Endodermal cell (in vitro differentiated cells): ENCODE measurements around the gene PHF12. TPM values are rescaled to one million over a fixed set of nuclear protein-coding genes. Genes with fewer than 3 reads are reported as not detected.

Experiments used
- DNase-seq: peaks from one replicate; pipeline ENCODE4 v3.0.0-alpha.2; 2017
- H3K27ac ChIP-seq: 2 replicates; pipeline ENCODE4 v1.5.1; 2013; ENCODE audit warnings: mild to moderate bottlenecking, low read depth, low read length, moderate library complexity
- H3K27me3 ChIP-seq: 2 replicates; pipeline ENCODE4 v1.6.1; 2013; ENCODE audit warnings: mild to moderate bottlenecking, low read length, moderate library complexity; ENCODE audit not compliant: insufficient read depth, control insufficient read depth, poor library complexity, severe bottlenecking
- H3K36me3 ChIP-seq: 2 replicates; pipeline ENCODE4 v1.7.0; 2013; ENCODE audit warnings: mild to moderate bottlenecking, low read length, moderate library complexity; ENCODE audit not compliant: control insufficient read depth, insufficient read depth
- H3K4me1 ChIP-seq: one replicate; pipeline ENCODE4 v1.7.0; 2013; ENCODE audit warnings: low read length; ENCODE audit not compliant: control insufficient read depth, insufficient read depth
- H3K4me3 ChIP-seq: 2 replicates; pipeline ENCODE4 v1.5.1; 2013; ENCODE audit warnings: mild to moderate bottlenecking, low read length, moderate library complexity
- H3K9ac ChIP-seq: 2 replicates; pipeline ENCODE4 v1.6.1; 2013; ENCODE audit warnings: mild to moderate bottlenecking, low read length, moderate library complexity; ENCODE audit not compliant: poor library complexity, severe bottlenecking; ENCODE audit errors: extremely low read depth
- H3K9me3 ChIP-seq: 2 replicates; pipeline ENCODE4 v1.6.1; 2013; ENCODE audit warnings: mild to moderate bottlenecking, low read length, moderate library complexity; ENCODE audit not compliant: control insufficient read depth
- H3K27ac Mint-ChIP-seq: 2 replicates; pipeline ENCODE4 v1.8.0; 2020; ENCODE audit warnings: mixed read lengths
- H3K27me3 Mint-ChIP-seq: 2 replicates; pipeline ENCODE4 v1.8.0; 2021; ENCODE audit warnings: mild to moderate bottlenecking, mixed read lengths; ENCODE audit not compliant: insufficient read depth
- H3K36me3 Mint-ChIP-seq: 2 replicates; pipeline ENCODE4 v1.8.0; 2020; ENCODE audit warnings: low read depth, mixed read lengths
- H3K4me1 Mint-ChIP-seq: 2 replicates; pipeline ENCODE4 v1.8.0; 2020; ENCODE audit warnings: mixed read lengths
- H3K4me3 Mint-ChIP-seq: 2 replicates; pipeline ENCODE4 v1.8.0; 2020; ENCODE audit warnings: mild to moderate bottlenecking, moderate library complexity, mixed read lengths
- H3K9me3 Mint-ChIP-seq: 2 replicates; pipeline ENCODE4 v1.8.0; 2020; ENCODE audit warnings: mild to moderate bottlenecking, mixed read lengths
- CTCF ChIP-seq: fragments of 200-600 bp; sonication (generic); conservative IDR thresholded peaks from 2 replicates; pipeline ENCODE4 v1.5.0; 2021; ENCODE audit warnings: antibody characterized with exemption, mild to moderate bottlenecking
- WGBS, 2 experiments: methylation state at CpG; one replicate each; pipeline versions ENCODE4 v1.1.5 to v1.1.7; 2013; ENCODE audit warnings: missing lambda C conversion rate in 2 of 2, mixed read lengths in 1 of 2; ENCODE audit not compliant: insufficient coverage in 1 of 2, insufficient read length in 1 of 2; 5-methylcytosine and 5-hydroxymethylcytosine counted together
- total RNA-seq, 2 donors: library from RNA; stranded (reverse); fragmentation: NEBNext Ultra II Directional in 1 of 2; extraction: Animal tissue kit (Norgen Biotek cat#: 25700) in 1 of 2; gene quantifications; 2 replicates in 1 of 2; 3 replicates in 1 of 2; pipeline ENCODE4 v1.2.1, GENCODE V29; 2021

The PHF12 gene
- total RNA-seq, 2 donors from 2014 or later = 60.0 to 61.0 TPM

- DNase-seq = no peak
- Mint-ChIP-seq H3K4me1 (peaks cover 7% of the 10 kb centered on the region), H3K27me3 (no peaks in the 10 kb centered on the region), H3K9me3 (no peaks in the 10 kb centered on the region), H3K4me3 (peak overlapping the region; percentile 67), H3K27ac (peak overlapping the region; percentile 67), H3K36me3 (peaks cover 28% of the 10 kb centered on the region)
- no peaks in the 10 kb centered on the region for H3K27me3 ChIP-seq
- no peaks in the 10 kb centered on the region for H3K9me3 ChIP-seq
- no peaks in the 10 kb centered on the region for H3K4me1 ChIP-seq
- H3K36me3 ChIP-seq = peaks cover 35% of the 10 kb centered on the region
- H3K27ac ChIP-seq = peak overlapping the region; percentile 73
- H3K4me3 ChIP-seq = peak overlapping the region; percentile 93
- TF ChIP-seq CTCF = no peak
- H3K9ac ChIP-seq = peak overlapping the region; percentile 64
- WGBS, 2 experiments = 4 to 14% methylated on average over 20 to 62 of the region's 62 CpGs
These were observed 49.2 kb downstream of the PHF12 start for GRCh38 chr17:28901866-28902818.

- Histone ChIP-seq H3K27me3 (no peaks in the 10 kb centered on the region), H3K9ac (no peak overlapping the region), H3K4me3 (peak overlapping the region; percentile 93), H3K36me3 (peaks cover 25% of the 10 kb centered on the region), H3K27ac (no peak overlapping the region), H3K4me1 (no peaks in the 10 kb centered on the region), H3K9me3 (no peaks in the 10 kb centered on the region)
- no peak for TF ChIP-seq CTCF
- Mint-ChIP-seq H3K36me3 (peaks cover 20% of the 10 kb centered on the region), H3K27ac (no peak overlapping the region), H3K9me3 (no peaks in the 10 kb centered on the region), H3K27me3 (no peaks in the 10 kb centered on the region), H3K4me3 (peak overlapping the region; percentile 67), H3K4me1 (peaks cover 14% of the 10 kb centered on the region)
- WGBS, 2 experiments = 94 to 98% methylated on average over 20 to 24 of the region's 24 CpGs
- DNase-seq = peak; percentile 47
These were observed 50.2 kb downstream of the PHF12 start for GRCh38 chr17:28900986-28901726.

- no peak overlapping the region for H3K9ac ChIP-seq
- H3K36me3 ChIP-seq = peaks cover 20% of the 10 kb centered on the region
- no peaks in the 10 kb centered on the region for H3K4me1 ChIP-seq
- Mint-ChIP-seq H3K9me3 (no peaks in the 10 kb centered on the region), H3K27me3 (no peaks in the 10 kb centered on the region), H3K27ac (no peak overlapping the region), H3K36me3 (peaks cover 18% of the 10 kb centered on the region), H3K4me1 (peaks cover 19% of the 10 kb centered on the region), H3K4me3 (peak overlapping the region; percentile 24)
- H3K4me3 ChIP-seq = no peak overlapping the region
- no peaks in the 10 kb centered on the region for H3K9me3 ChIP-seq
- H3K27ac ChIP-seq = no peak overlapping the region
- peak; percentile 36 for DNase-seq
- no peaks in the 10 kb centered on the region for H3K27me3 ChIP-seq
- WGBS, 2 experiments = 97 to 100% methylated on average over 4 to 5 of the region's 5 CpGs
- no peak for TF ChIP-seq CTCF
These were observed 52.0 kb downstream of the PHF12 start for GRCh38 chr17:28899212-28899815.
